HepG2 (cell line): ENCODE measurements around the gene CLDN14. TPM values are rescaled to one million over a fixed set of nuclear protein-coding genes. Genes with fewer than 3 reads are reported as not detected.

Experiments used
- ATAC-seq: fragments of 200-7000 bp; cut with Tn5 transposase; 3 replicates; pipeline ENCODE4 v1.9.1; 2020; ENCODE audit warnings: mild to moderate bottlenecking, moderate library complexity
- BruUV-seq: library from RNA; stranded (reverse); fragments of 400-500 nt; replicated peaks from 2 replicates; lab custom pipeline; 2021; lab: Mats Ljungman, UMichigan
- CTCF ChIA-PET: fragments of 300-600 bp; formaldehyde crosslinking; extraction: SDS; loops from one replicate; lab custom pipeline; 2021; ENCODE audit warnings: low total read pairs, inconsistent platforms, low intra/inter-chr PET ratio; lab: Yijun Ruan, JAX
- POLR2A ChIA-PET: fragments of 350-600 bp; sonication (Branson Sonifier 250); formaldehyde crosslinking; loops from one replicate; lab custom pipeline; 2020; ENCODE audit warnings: antibody characterized with exemption, inconsistent platforms; lab: Yijun Ruan, JAX
- DNase-seq: peaks from one replicate; pipeline ENCODE4 v3.0.0-alpha.2; 2015; ENCODE audit warnings: low spot score
- FAIRE-seq: peaks from 3 replicates; lab custom pipeline; 2011; peaks lifted over from hg19 to GRCh38; lab: Jason Lieb, UNC
- H2AFZ ChIP-seq: one replicate; pipeline ENCODE4 v1.6.1; 2011; ENCODE audit warnings: low read length, inconsistent platforms
- H3K27ac ChIP-seq: fragments of 300-600 bp; 3 replicates; pipeline ENCODE4 v1.8.0; 2011; ENCODE audit warnings: mixed run types, mild to moderate bottlenecking, mixed read lengths, low read length, inconsistent platforms; ENCODE audit not compliant: insufficient read depth; ENCODE audit errors: extremely low read length
- H3K27me3 ChIP-seq, 2 experiments: fragments of 200-600 bp in 1 of 2; 2 replicates in 1 of 2; 3 replicates in 1 of 2; pipeline versions ENCODE4 v1.6.0 to v1.8.0; 2011; ENCODE audit warnings: low read length in 2 of 2, mild to moderate bottlenecking in 2 of 2, moderate library complexity in 2 of 2, inconsistent platforms in 1 of 2; ENCODE audit not compliant: insufficient read depth in 2 of 2, control insufficient read depth in 1 of 2
- H3K36me3 ChIP-seq, 2 experiments: fragments of 200-600 bp in 1 of 2; replicated peaks in 1 of 2; 2 replicates in 1 of 2; 3 replicates in 1 of 2; pipeline versions ENCODE4 v1.5.1 to v1.8.0; 2011; ENCODE audit warnings: low read length in 2 of 2, inconsistent platforms in 1 of 2; ENCODE audit not compliant: insufficient read depth in 2 of 2, control insufficient read depth in 1 of 2
- H3K4me1 ChIP-seq: 2 replicates; pipeline ENCODE4 v1.5.1; 2012; ENCODE audit warnings: low read length, inconsistent platforms; ENCODE audit not compliant: insufficient read depth
- H3K4me2 ChIP-seq: 2 replicates; pipeline ENCODE4 v1.6.0; 2011; ENCODE audit warnings: low read depth, low read length, inconsistent platforms
- H3K4me3 ChIP-seq, 3 experiments: fragments of 200-600 bp in 1 of 3; sonication (generic), shearing (Covaris generic) in 1 of 3; replicated peaks in 1 of 3; 2 replicates each; pipeline ENCODE4 v1.5.1; 2011 to 2016; ENCODE audit warnings: low read length in 3 of 3, inconsistent platforms in 2 of 3, low read depth in 2 of 3, mild to moderate bottlenecking in 2 of 3, control low read depth in 1 of 3, mixed read lengths in 1 of 3; ENCODE audit not compliant: insufficient read depth in 1 of 3
- H3K79me2 ChIP-seq: one replicate; pipeline ENCODE4 v1.6.1; 2011; ENCODE audit warnings: low read length, inconsistent platforms; ENCODE audit not compliant: insufficient read depth
- H3K9ac ChIP-seq: 2 replicates; pipeline ENCODE4 v1.6.0; 2011; ENCODE audit warnings: mild to moderate bottlenecking, low read depth, low read length, inconsistent platforms; ENCODE audit not compliant: insufficient read depth
- H3K9me3 ChIP-seq: 2 replicates; pipeline ENCODE4 v1.5.1; 2012; ENCODE audit warnings: mild to moderate bottlenecking, low read length
- H4K20me1 ChIP-seq: 2 replicates; pipeline ENCODE4 v1.6.0; 2011; ENCODE audit warnings: inconsistent platforms, mild to moderate bottlenecking, low read length, moderate library complexity; ENCODE audit not compliant: insufficient read depth
- CTCF ChIP-seq: sonication (generic); formaldehyde crosslinking; IDR thresholded peaks from 2 replicates; pipeline ENCODE4 v1.5.0; 2020; ENCODE audit warnings: mild to moderate bottlenecking, missing genetic modification reagents, moderate library complexity
- NR2F1 ChIP-seq, 2 experiments: fragments of 450-650 bp in 1 of 2; formaldehyde crosslinking in 1 of 2; IDR thresholded peaks; 2 replicates each; pipeline versions ENCODE4 v1.5.0 to v1.6.1; 2016 to 2020; ENCODE audit warnings: mild to moderate bottlenecking in 1 of 2, missing compliant biosample characterization in 1 of 2, missing genetic modification reagents in 1 of 2, moderate library complexity in 1 of 2
- NR2F6 ChIP-seq, 2 experiments: IDR thresholded peaks; 2 replicates each; pipeline ENCODE4 v1.6.1; 2016; ENCODE audit warnings: antibody characterized with exemption in 1 of 2, mild to moderate bottlenecking in 1 of 2
- RAD21 ChIP-seq: fragments of 450-650 bp; formaldehyde crosslinking; IDR thresholded peaks from 2 replicates; pipeline ENCODE4 v1.5.0; 2020; ENCODE audit warnings: mild to moderate bottlenecking
- SMC3 ChIP-seq: IDR thresholded peaks from 2 replicates; pipeline ENCODE4 v1.6.1; 2011; ENCODE audit warnings: low read length, improper control_type of control experiment
- STAG1 ChIP-seq: sonication (generic); formaldehyde crosslinking; IDR thresholded peaks from 2 replicates; pipeline ENCODE4 v1.4.0; 2020; ENCODE audit warnings: missing genetic modification reagents
- ZBTB10 ChIP-seq: sonication (generic); formaldehyde crosslinking; IDR thresholded peaks from 2 replicates; pipeline ENCODE4 v1.4.0; 2020; ENCODE audit warnings: missing genetic modification reagents, borderline replicate concordance
- ZFYVE20 ChIP-seq: sonication (generic); formaldehyde crosslinking; IDR thresholded peaks from 2 replicates; pipeline ENCODE4 v1.8.0; 2023; ENCODE audit warnings: low read depth, mild to moderate bottlenecking, moderate library complexity, missing genetic modification reagents, borderline replicate concordance
- ZNF512 ChIP-seq: sonication (generic); formaldehyde crosslinking; IDR thresholded peaks from 2 replicates; pipeline ENCODE4 v1.4.0; 2020; ENCODE audit warnings: mild to moderate bottlenecking, missing genetic modification reagents
- ZNF792 ChIP-seq: IDR thresholded peaks from 2 replicates; pipeline ENCODE4 v1.6.1; 2016
- WGBS: methylation state at CpG from one replicate; pipeline ENCODE4 v1.1.6; 2017; ENCODE audit warnings: low lambda C conversion rate; 5-methylcytosine and 5-hydroxymethylcytosine counted together
- in situ Hi-C: cut with HindIII; loops from 2 replicates; pipeline ENCODE4 v1.10.0; 2017; ENCODE audit warnings: low pct_unique_long_range_greater_than_20kb; ENCODE audit not compliant: extremely low pct_ligation_motif_present
- intact Hi-C: fragments of 100-400 bp; cut with micrococcal nuclease; formaldehyde crosslinking; loops from one replicate; pipeline ENCODE4 v1.10.0; 2022; ENCODE audit not compliant: unreplicated experiment
- polyA plus RNA-seq, 8 experiments: library from polyadenylated mRNA; depleted of rRNA in 3 of 8; stranded (reverse) in 7 of 8; unstranded in 1 of 8; fragments of >200 nt; fragmentation: Illumina TruSeq in 4 of 8; extraction: Trizol in 4 of 8; gene quantifications; 2 replicates each; pipeline versions ENCODE4 v1.2.1 to v1.2.3, GENCODE V29; 2011 to 2016; ENCODE audit warnings: low read depth in 4 of 8, missing spikeins in 1 of 8, mixed read lengths in 1 of 8; ENCODE audit not compliant: insufficient read depth in 1 of 8
- total RNA-seq, 5 experiments: library from RNA; depleted of rRNA; stranded (reverse); fragments of >200 nt; fragmentation: Illumina TruSeq; extraction: Trizol; gene quantifications; 2 replicates each; pipeline ENCODE4 v1.2.3, GENCODE V29; 2016; ENCODE audit warnings: low read depth in 1 of 5

Gene CLDN14
- total and polyA plus RNA-seq, 2 of the 13 experiments (the other 11 are each of a cell fraction or from before 2014, with no cell fraction given), result 1.1 to 1.4 TPM

- 0 out of 4 replicates have a peak, but pooled peaks of 1 of the 2 experiments have one; percentile 17 for TF ChIP-seq NR2F1 (CRISPR knock-in tag; IDR thresholded peaks at IDR 0.05)
- no peak for TF ChIP-seq ZFYVE20 (CRISPR knock-in tag)
- TF ChIP-seq ZNF792, result no peak
- peak; percentile 58 for TF ChIP-seq NR2F6 (IDR thresholded peaks at IDR 0.05)
- 0 out of 2 replicates have a peak, but pooled peaks have one; percentile 17 for TF ChIP-seq NR2F6 (CRISPR knock-in tag; IDR thresholded peaks at IDR 0.05)
Observed at GRCh38 chr21:36506482-36506881, 26.6 kb upstream of the CLDN14 start (continued).

- CTCF ChIA-PET, result interaction anchor here (1.2 to 1.8 kb wide), 4 partner anchors 84 to 423 kb away, joined by 4 to 8 read pairs (median 5); no protein-coding TSS in a partner anchor
- no TSS peak for BruUV-seq
- H4K20me1 ChIP-seq, result no peaks in the 10 kb centered on the region
- H3K9ac ChIP-seq, result no peak overlapping the region
- no peak overlapping the region for H3K4me3 ChIP-seq
- FAIRE-seq, result no peak
- no peaks in the 10 kb centered on the region for H3K79me2 ChIP-seq
- WGBS, result 14% methylated on average over 5 of the region's 5 CpGs
- no peak overlapping the region for H2AFZ ChIP-seq
- H3K9me3 ChIP-seq, result no peaks in the 10 kb centered on the region
- POLR2A ChIA-PET, result no interaction called here
- H3K4me1 ChIP-seq, result peaks cover 49% of the 10 kb centered on the region
- in situ Hi-C loops, result loop anchor here (5.0 kb wide), 1 partner anchor 423 kb away; no protein-coding TSS in a partner anchor
- no peak for ATAC-seq
- intact Hi-C loops, result loop anchor here (1.0 to 10.0 kb wide), 2 partner anchors 38 to 80 kb away; no protein-coding TSS in a partner anchor
- no peak overlapping the region for H3K27ac ChIP-seq
- peak; percentile 27 for DNase-seq
- H3K36me3 ChIP-seq, result no peaks in the 10 kb centered on the region
- H3K4me2 ChIP-seq, result no peak overlapping the region
- peaks cover 0 to 12% of the 10 kb centered on the region in 2 experiments; a peak in 3 of 5 replicates for H3K27me3 ChIP-seq
- TF ChIP-seq CTCF (CRISPR knock-in tag), result peak; percentile 70
- peak; percentile 75 for TF ChIP-seq STAG1 (CRISPR knock-in tag)
- TF ChIP-seq SMC3, result peak; percentile 65
- TF ChIP-seq ZNF512 (CRISPR knock-in tag), result peak; percentile 52; the same call in 1 of the 2 replicates
- TF ChIP-seq ZBTB10 (CRISPR knock-in tag), result no peak
- peak; percentile 26; the same call in 1 of the 2 replicates for TF ChIP-seq RAD21
Observed at GRCh38 chr21:36504067-36505058, 24.4 kb upstream of the CLDN14 start.
